ENCODE results near the gene OTOG.

The OTOG gene

GRCh38 chr11:17682848-17683247, 135.8 kb downstream of the OTOG start:
- Histone ChIP-seq H3K79me2 (ENCODE audit: insufficient read depth, low read length) (no peaks in the 10 kb centered on the region), H3K4me3 (ENCODE audit: insufficient read depth, low read length, poor library complexity, severe bottlenecking) (no peak overlapping the region), H4K20me1 (ENCODE audit: low read depth, low read length) (no peaks in the 10 kb centered on the region), H2AFZ (ENCODE audit: low read depth, low read length, severe bottlenecking) (no peak overlapping the region), H3F3A (ENCODE audit: insufficient read depth) (no peaks in the 10 kb centered on the region), H3K4me2 (ENCODE audit: low read depth, low read length, poor library complexity, severe bottlenecking) (no peak overlapping the region), H3K27me3 (ENCODE audit: low read length) (no peaks in the 10 kb centered on the region), H3K36me3 (ENCODE audit: low read length) (no peaks in the 10 kb centered on the region), H3K9ac (ENCODE audit: low read length) (no peak overlapping the region), H3K9me3 (ENCODE audit: insufficient read depth, low read length) (no peaks in the 10 kb centered on the region), H3K9me2 (replicated peaks; ENCODE audit: insufficient read depth, low read length) (no peaks in the 10 kb centered on the region), H3K27ac (ENCODE audit: low read depth, low read length) (no peak overlapping the region)
- no peak for TF ChIP-seq EZH2phosphoT487 (conservative IDR thresholded peaks at IDR 0.05; ENCODE audit: low read length)
- TF ChIP-seq, protein P1, sequence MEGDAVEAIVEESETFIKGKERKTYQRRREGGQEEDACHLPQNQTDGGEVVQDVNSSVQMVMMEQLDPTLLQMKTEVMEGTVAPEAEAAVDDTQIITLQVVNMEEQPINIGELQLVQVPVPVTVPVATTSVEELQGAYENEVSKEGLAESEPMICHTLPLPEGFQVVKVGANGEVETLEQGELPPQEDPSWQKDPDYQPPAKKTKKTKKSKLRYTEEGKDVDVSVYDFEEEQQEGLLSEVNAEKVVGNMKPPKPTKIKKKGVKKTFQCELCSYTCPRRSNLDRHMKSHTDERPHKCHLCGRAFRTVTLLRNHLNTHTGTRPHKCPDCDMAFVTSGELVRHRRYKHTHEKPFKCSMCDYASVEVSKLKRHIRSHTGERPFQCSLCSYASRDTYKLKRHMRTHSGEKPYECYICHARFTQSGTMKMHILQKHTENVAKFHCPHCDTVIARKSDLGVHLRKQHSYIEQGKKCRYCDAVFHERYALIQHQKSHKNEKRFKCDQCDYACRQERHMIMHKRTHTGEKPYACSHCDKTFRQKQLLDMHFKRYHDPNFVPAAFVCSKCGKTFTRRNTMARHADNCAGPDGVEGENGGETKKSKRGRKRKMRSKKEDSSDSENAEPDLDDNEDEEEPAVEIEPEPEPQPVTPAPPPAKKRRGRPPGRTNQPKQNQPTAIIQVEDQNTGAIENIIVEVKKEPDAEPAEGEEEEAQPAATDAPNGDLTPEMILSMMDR (IDR thresholded peaks at IDR 0.05; ENCODE audit: insufficient read depth, low read length, poor library complexity, severe bottlenecking) = no peak

DNA sequence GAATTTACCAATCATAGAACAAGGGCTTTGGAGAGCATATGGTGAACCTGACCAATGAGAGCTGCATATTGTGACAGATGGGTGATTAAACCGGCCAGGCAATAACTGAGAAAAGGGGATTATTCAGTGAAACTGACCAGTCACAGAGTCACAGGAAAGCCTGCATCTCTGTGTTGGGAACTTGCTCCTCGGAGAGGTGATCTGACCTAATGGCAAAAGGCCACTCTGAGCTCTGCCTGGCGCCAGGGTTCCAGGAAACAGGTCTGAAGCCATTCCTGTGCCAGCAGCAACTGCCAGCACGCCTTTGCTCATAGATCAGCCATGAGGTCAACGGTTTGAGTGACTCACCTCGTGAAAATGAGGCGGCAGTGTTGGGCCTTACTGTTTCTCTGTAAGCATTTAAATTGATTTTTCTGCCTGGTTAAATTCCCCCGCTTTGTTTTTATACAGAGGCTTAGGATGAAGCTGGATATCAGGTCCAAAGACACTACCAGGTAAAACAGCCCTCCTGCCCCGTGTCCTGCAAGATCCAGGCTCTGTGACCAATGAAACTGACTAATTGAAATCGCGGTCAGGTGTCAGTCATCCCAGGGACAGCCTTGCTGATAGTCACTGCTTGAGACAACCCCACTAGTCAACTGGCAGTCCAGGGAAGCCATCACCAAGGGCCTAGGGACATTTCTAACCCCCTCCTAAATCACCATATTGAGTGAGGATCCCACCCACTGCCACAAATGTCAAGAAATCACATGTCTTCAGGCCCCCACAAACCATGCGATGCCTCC, 136.5 kb downstream of the OTOG start:
- H3K79me2 ChIP-seq (ENCODE audit: insufficient read depth, low read length) = no peaks in the 10 kb centered on the region
- H2AFZ ChIP-seq (ENCODE audit: low read depth, low read length, severe bottlenecking) = no peak overlapping the region
- H3K27ac ChIP-seq (ENCODE audit: low read depth, low read length) = no peak overlapping the region
- H3K9me3 ChIP-seq (ENCODE audit: insufficient read depth, low read length) = no peaks in the 10 kb centered on the region
- H3K4me3 ChIP-seq (ENCODE audit: insufficient read depth, low read length, poor library complexity, severe bottlenecking) = no peak overlapping the region
- no peaks in the 10 kb centered on the region for H4K20me1 ChIP-seq (ENCODE audit: low read depth, low read length)
- TF ChIP-seq, protein P1 (IDR thresholded peaks at IDR 0.05; ENCODE audit: insufficient read depth, low read length, poor library complexity, severe bottlenecking) = no peak
- TF ChIP-seq EZH2phosphoT487 (conservative IDR thresholded peaks at IDR 0.05; ENCODE audit: low read length) = no peak
- H3F3A ChIP-seq (ENCODE audit: insufficient read depth) = no peaks in the 10 kb centered on the region
- H3K4me2 ChIP-seq (ENCODE audit: low read depth, low read length, poor library complexity, severe bottlenecking) = no peak overlapping the region
- H3K9ac ChIP-seq (ENCODE audit: low read length) = no peak overlapping the region
- H3K27me3 ChIP-seq (ENCODE audit: low read length) = no peaks in the 10 kb centered on the region
- no peaks in the 10 kb centered on the region for H3K9me2 ChIP-seq (replicated peaks; ENCODE audit: insufficient read depth, low read length)
- no peaks in the 10 kb centered on the region for H3K36me3 ChIP-seq (ENCODE audit: low read length)

DNA sequence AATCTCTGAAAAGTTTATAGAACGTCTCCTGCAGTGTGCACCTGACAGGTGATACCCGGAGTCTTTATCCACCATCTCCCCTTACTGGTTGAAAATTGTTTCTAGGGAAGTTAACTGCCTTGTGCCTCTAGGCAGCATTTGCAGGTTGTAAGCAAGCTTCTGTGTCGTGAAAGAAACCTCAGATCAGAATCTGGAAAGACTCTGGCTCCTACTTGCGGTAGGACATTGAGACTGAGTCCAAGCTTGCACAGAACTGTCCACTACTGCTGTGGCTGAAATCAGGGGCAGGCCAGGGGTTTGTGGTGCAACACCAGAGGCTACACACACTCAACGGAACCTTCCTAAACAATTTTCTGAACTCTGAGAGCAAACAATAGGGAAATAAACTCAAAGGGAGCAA, 137.5 kb downstream of the OTOG start:
- Histone ChIP-seq H3K9me3 (ENCODE audit: insufficient read depth, low read length) (no peaks in the 10 kb centered on the region), H3K4me3 (ENCODE audit: insufficient read depth, low read length, poor library complexity, severe bottlenecking) (no peak overlapping the region), H3K27ac (ENCODE audit: low read depth, low read length) (no peak overlapping the region), H3K79me2 (ENCODE audit: insufficient read depth, low read length) (no peaks in the 10 kb centered on the region), H3F3A (ENCODE audit: insufficient read depth) (no peaks in the 10 kb centered on the region), H3K36me3 (ENCODE audit: low read length) (no peaks in the 10 kb centered on the region), H3K27me3 (ENCODE audit: low read length) (no peaks in the 10 kb centered on the region), H2AFZ (ENCODE audit: low read depth, low read length, severe bottlenecking) (no peak overlapping the region), H3K4me2 (ENCODE audit: low read depth, low read length, poor library complexity, severe bottlenecking) (no peak overlapping the region), H4K20me1 (ENCODE audit: low read depth, low read length) (no peaks in the 10 kb centered on the region), H3K9ac (ENCODE audit: low read length) (no peak overlapping the region), H3K9me2 (replicated peaks; ENCODE audit: insufficient read depth, low read length) (no peaks in the 10 kb centered on the region)
- TF ChIP-seq, protein P1 (IDR thresholded peaks at IDR 0.05; ENCODE audit: insufficient read depth, low read length, poor library complexity, severe bottlenecking) = no peak
- no peak for TF ChIP-seq EZH2phosphoT487 (conservative IDR thresholded peaks at IDR 0.05; ENCODE audit: low read length)

All from SU-DHL-6 (cell line).